Liver (tissue), 3 donors: ENCODE measurements around the gene NPIPA1.
"Not testable (repeated sequence)": the region's sequence is repeated elsewhere in the genome, so short reads cannot be mapped to it uniquely, and the experiment has no call there.

Source experiments
- CTCF ChIP-seq: fragments of 150-350 bp; IDR thresholded peaks from 2 replicates; pipeline ENCODE4 v1.5.1; 2017; ENCODE audit warnings: improper control_type of control experiment, low read depth, low read length; ENCODE audit not compliant: missing input control
- JUND ChIP-seq, 2 donors: IDR thresholded peaks; 2 replicates each; pipeline ENCODE4 v1.6.1; 2016; ENCODE audit warnings: antibody characterized with exemption in 2 of 2
- SP1 ChIP-seq: IDR thresholded peaks from 2 replicates; pipeline ENCODE4 v1.6.1; 2018; ENCODE audit warnings: antibody characterized with exemption, mild to moderate bottlenecking
- TAF1 ChIP-seq: conservative IDR thresholded peaks from 2 replicates; pipeline ENCODE4 v1.6.1; 2016; ENCODE audit warnings: antibody characterized with exemption, mild to moderate bottlenecking
- ZBTB33 ChIP-seq: IDR thresholded peaks from 2 replicates; pipeline ENCODE4 v1.6.1; 2016; ENCODE audit warnings: antibody characterized with exemption
- donor health status: healthy.
- donor health status: healthy.

GRCh38 chr16:14942686-14943085, 5.4 kb downstream of the NPIPA1 start:
- not testable (repeated sequence) for TF ChIP-seq CTCF; JUND (IDR thresholded peaks at IDR 0.05); SP1; ZBTB33; TAF1
